Neural cell (in vitro differentiated cells): ENCODE results near the gene OXER1. TPM values are rescaled to one million over a fixed set of nuclear protein-coding genes. Genes with fewer than 3 reads are reported as not detected.

Experiments
- H2AFZ ChIP-seq: fragments of 200-600, 300-800 bp; sonication (generic), shearing (Covaris generic); 2 replicates; pipeline ENCODE4 v1.6.0; 2014; ENCODE audit warnings: low read depth, mild to moderate bottlenecking, antibody characterized with exemption, low read length, moderate library complexity
- H3F3A ChIP-seq: fragments of 200-600 bp; shearing (Covaris generic); 2 replicates; pipeline ENCODE4 v1.6.1; 2016; ENCODE audit warnings: mild to moderate bottlenecking, moderate library complexity, mixed read lengths, antibody characterized with exemption, low read length; ENCODE audit not compliant: insufficient read depth, poor library complexity, severe bottlenecking
- H3K27ac ChIP-seq: fragments of 200-600, 300-800 bp; sonication (generic), shearing (Covaris generic); 2 replicates; pipeline ENCODE4 v1.5.1; 2014; ENCODE audit warnings: mild to moderate bottlenecking, low read length, moderate library complexity
- H3K27me3 ChIP-seq: fragments of 300-800, 200-600 bp; sonication (generic), shearing (Covaris generic); 2 replicates; pipeline ENCODE4 v1.6.0; 2014; ENCODE audit warnings: mild to moderate bottlenecking, low read depth, low read length, moderate library complexity; ENCODE audit not compliant: insufficient read depth
- H3K36me3 ChIP-seq: fragments of 300-800, 200-600 bp; sonication (generic), shearing (Covaris generic); 2 replicates; pipeline ENCODE4 v1.5.1; 2014; ENCODE audit warnings: mild to moderate bottlenecking, antibody characterized with exemption, low read length, moderate library complexity; ENCODE audit not compliant: insufficient read depth
- H3K4me2 ChIP-seq: fragments of 300-800, 200-600 bp; sonication (generic), shearing (Covaris generic); 2 replicates; pipeline ENCODE4 v1.6.0; 2014; ENCODE audit warnings: mild to moderate bottlenecking, low read length
- H3K4me3 ChIP-seq: fragments of 300-800, 200-600 bp; sonication (generic), shearing (Covaris generic); 2 replicates; pipeline ENCODE4 v1.5.1; 2014; ENCODE audit warnings: mild to moderate bottlenecking, low read length, moderate library complexity
- H3K79me2 ChIP-seq: fragments of 200-600 bp; shearing (Covaris generic); replicated peaks from 2 replicates; pipeline ENCODE4 v1.6.0; 2014; ENCODE audit warnings: mild to moderate bottlenecking, low read length, moderate library complexity; ENCODE audit not compliant: insufficient read depth
- H3K9ac ChIP-seq: fragments of 300-800, 200-600 bp; sonication (generic), shearing (Covaris generic); 2 replicates; pipeline ENCODE4 v1.6.1; 2016; ENCODE audit warnings: mild to moderate bottlenecking, low read length, mixed read lengths
- H3K9me2 ChIP-seq: fragments of 200-600 bp; shearing (Covaris generic); 2 replicates; pipeline ENCODE4 v1.6.1; 2016; ENCODE audit warnings: mild to moderate bottlenecking, low read length, mixed read lengths; ENCODE audit not compliant: insufficient read depth
- H3K9me3 ChIP-seq: fragments of 200-600, 300-800 bp; sonication (generic), shearing (Covaris generic); 2 replicates; pipeline ENCODE4 v1.6.1; 2016; ENCODE audit warnings: mild to moderate bottlenecking, mixed run types, low read length, moderate library complexity, mixed read lengths
- H4K20me1 ChIP-seq: fragments of 200-600 bp; shearing (Covaris generic); 2 replicates; pipeline ENCODE4 v1.6.1; 2016; ENCODE audit warnings: mild to moderate bottlenecking, mixed run types; ENCODE audit not compliant: insufficient read depth
- EP300 ChIP-seq: fragments of 450-650 bp; conservative IDR thresholded peaks from 2 replicates; pipeline ENCODE4 v1.6.1; 2014; ENCODE audit warnings: antibody characterized with exemption, mild to moderate bottlenecking, moderate library complexity; ENCODE audit not compliant: poor library complexity, severe bottlenecking
- EZH2 ChIP-seq: fragments of 200-600, 300-800 bp; shearing (Covaris generic), sonication (generic); IDR thresholded peaks from 2 replicates; pipeline ENCODE4 v1.6.1; 2014; ENCODE audit warnings: antibody characterized with exemption, low read length, borderline replicate concordance, mild to moderate bottlenecking; ENCODE audit not compliant: insufficient read depth, poor library complexity, severe bottlenecking
- MXI1 ChIP-seq: fragments of 450-650 bp; conservative IDR thresholded peaks from 2 replicates; pipeline ENCODE4 v1.6.1; 2014; ENCODE audit warnings: antibody characterized with exemption, mild to moderate bottlenecking; ENCODE audit not compliant: poor library complexity, severe bottlenecking
- POLR2AphosphoS5 ChIP-seq: IDR thresholded peaks from 2 replicates; pipeline ENCODE4 v1.6.1; 2012
- RAD21 ChIP-seq: fragments of 450-650 bp; conservative IDR thresholded peaks from 2 replicates; pipeline ENCODE4 v1.6.1; 2014; ENCODE audit warnings: antibody characterized with exemption, mild to moderate bottlenecking, moderate library complexity
- SMC3 ChIP-seq: fragments of 450-650 bp; conservative IDR thresholded peaks from 2 replicates; pipeline ENCODE4 v1.6.1; 2014; ENCODE audit warnings: antibody characterized with exemption, mild to moderate bottlenecking, moderate library complexity; ENCODE audit not compliant: poor library complexity
- TAF1 ChIP-seq: IDR thresholded peaks from 2 replicates; pipeline ENCODE4 v1.6.1; 2012; ENCODE audit warnings: low read depth
- polyA plus RNA-seq: library from polyadenylated mRNA; depleted of rRNA; stranded (reverse); fragments of >200 nt; gene quantifications from 2 replicates; pipeline ENCODE4 v1.2.3, GENCODE V29; 2014
- TF ChIP-seq, protein P1 (sequence below): fragments of 450-650 bp; IDR thresholded peaks from 2 replicates; pipeline ENCODE4 v1.5.1; 2014; ENCODE audit warnings: antibody characterized with exemption, mild to moderate bottlenecking, moderate library complexity; ENCODE audit not compliant: poor library complexity, severe bottlenecking
- TF ChIP-seq, protein P2 (sequence below): IDR thresholded peaks from 2 replicates; pipeline ENCODE4 v1.6.1; 2012; ENCODE audit warnings: borderline replicate concordance

Gene OXER1
- polyA plus RNA-seq, 1 donor from 2014 or later: not detected

DNA sequence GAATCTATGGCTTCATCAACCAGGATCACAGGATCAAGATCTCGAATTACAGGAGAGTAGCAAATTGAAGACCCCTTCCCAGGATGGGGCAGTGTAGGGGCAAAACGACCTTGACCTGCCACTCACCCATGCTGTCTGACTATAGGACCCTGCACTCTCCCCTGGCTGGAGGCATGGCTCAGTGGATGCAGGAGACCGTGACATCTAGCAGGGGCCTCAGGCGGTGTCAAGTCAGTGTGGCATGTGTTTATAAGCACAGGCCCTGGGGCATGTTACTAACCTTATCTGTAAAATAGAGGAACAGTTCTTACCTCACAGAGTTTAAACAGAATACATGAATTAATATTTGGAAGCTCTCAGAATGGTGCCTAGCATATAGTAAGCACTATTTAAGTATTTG, 24.9 kb upstream of the OXER1 start:
- no peaks in the 10 kb centered on the region for H3K9me2 ChIP-seq
- no peak overlapping the region for H3K27ac ChIP-seq
- H3K79me2 ChIP-seq: no peaks in the 10 kb centered on the region
- no peaks in the 10 kb centered on the region for H4K20me1 ChIP-seq
- no peaks in the 10 kb centered on the region for H3F3A ChIP-seq
- no peak overlapping the region for H2AFZ ChIP-seq
- no peaks in the 10 kb centered on the region for H3K36me3 ChIP-seq
- H3K4me2 ChIP-seq: no peak overlapping the region
- H3K9me3 ChIP-seq: no peaks in the 10 kb centered on the region
- TF ChIP-seq SMC3 (no peak), EP300 (no peak), EZH2 (no peak), TAF1 (no peak), RAD21 (no peak), POLR2AphosphoS5 (no peak), MXI1 (no peak)
- TF ChIP-seq, protein P1, sequence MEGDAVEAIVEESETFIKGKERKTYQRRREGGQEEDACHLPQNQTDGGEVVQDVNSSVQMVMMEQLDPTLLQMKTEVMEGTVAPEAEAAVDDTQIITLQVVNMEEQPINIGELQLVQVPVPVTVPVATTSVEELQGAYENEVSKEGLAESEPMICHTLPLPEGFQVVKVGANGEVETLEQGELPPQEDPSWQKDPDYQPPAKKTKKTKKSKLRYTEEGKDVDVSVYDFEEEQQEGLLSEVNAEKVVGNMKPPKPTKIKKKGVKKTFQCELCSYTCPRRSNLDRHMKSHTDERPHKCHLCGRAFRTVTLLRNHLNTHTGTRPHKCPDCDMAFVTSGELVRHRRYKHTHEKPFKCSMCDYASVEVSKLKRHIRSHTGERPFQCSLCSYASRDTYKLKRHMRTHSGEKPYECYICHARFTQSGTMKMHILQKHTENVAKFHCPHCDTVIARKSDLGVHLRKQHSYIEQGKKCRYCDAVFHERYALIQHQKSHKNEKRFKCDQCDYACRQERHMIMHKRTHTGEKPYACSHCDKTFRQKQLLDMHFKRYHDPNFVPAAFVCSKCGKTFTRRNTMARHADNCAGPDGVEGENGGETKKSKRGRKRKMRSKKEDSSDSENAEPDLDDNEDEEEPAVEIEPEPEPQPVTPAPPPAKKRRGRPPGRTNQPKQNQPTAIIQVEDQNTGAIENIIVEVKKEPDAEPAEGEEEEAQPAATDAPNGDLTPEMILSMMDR: no peak
- TF ChIP-seq, protein P2, sequence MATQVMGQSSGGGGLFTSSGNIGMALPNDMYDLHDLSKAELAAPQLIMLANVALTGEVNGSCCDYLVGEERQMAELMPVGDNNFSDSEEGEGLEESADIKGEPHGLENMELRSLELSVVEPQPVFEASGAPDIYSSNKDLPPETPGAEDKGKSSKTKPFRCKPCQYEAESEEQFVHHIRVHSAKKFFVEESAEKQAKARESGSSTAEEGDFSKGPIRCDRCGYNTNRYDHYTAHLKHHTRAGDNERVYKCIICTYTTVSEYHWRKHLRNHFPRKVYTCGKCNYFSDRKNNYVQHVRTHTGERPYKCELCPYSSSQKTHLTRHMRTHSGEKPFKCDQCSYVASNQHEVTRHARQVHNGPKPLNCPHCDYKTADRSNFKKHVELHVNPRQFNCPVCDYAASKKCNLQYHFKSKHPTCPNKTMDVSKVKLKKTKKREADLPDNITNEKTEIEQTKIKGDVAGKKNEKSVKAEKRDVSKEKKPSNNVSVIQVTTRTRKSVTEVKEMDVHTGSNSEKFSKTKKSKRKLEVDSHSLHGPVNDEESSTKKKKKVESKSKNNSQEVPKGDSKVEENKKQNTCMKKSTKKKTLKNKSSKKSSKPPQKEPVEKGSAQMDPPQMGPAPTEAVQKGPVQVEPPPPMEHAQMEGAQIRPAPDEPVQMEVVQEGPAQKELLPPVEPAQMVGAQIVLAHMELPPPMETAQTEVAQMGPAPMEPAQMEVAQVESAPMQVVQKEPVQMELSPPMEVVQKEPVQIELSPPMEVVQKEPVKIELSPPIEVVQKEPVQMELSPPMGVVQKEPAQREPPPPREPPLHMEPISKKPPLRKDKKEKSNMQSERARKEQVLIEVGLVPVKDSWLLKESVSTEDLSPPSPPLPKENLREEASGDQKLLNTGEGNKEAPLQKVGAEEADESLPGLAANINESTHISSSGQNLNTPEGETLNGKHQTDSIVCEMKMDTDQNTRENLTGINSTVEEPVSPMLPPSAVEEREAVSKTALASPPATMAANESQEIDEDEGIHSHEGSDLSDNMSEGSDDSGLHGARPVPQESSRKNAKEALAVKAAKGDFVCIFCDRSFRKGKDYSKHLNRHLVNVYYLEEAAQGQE: no peak
- H3K4me3 ChIP-seq: no peak overlapping the region
- H3K27me3 ChIP-seq: peaks cover 30% of the 10 kb centered on the region
- H3K9ac ChIP-seq: no peak overlapping the region

DNA sequence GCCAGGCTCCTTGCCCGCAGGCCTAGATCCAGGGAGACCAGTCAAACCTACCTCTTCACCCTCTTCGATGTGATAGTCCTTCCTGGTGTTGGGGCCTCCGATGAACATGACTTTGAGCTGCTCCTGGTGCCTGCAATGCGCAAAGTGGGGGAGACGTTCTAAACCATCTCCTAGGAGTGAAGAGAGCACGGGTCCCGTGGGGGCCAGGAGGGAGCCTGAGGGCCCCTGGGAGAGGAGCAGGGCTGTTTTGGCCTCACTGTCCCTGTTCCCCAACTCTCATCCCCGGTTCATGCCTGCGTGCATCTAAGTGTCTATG, 24.5 kb upstream of the OXER1 start:
- Histone ChIP-seq H3K4me2 (no peak overlapping the region), H3K9me3 (no peaks in the 10 kb centered on the region), H3K9ac (no peak overlapping the region), H3K9me2 (no peaks in the 10 kb centered on the region), H3K4me3 (no peak overlapping the region), H3K79me2 (no peaks in the 10 kb centered on the region), H3K36me3 (no peaks in the 10 kb centered on the region), H3K27me3 (peaks cover 25% of the 10 kb centered on the region), H3F3A (no peaks in the 10 kb centered on the region), H4K20me1 (no peaks in the 10 kb centered on the region), H2AFZ (no peak overlapping the region), H3K27ac (no peak overlapping the region)
- TF ChIP-seq POLR2AphosphoS5 (no peak), TAF1 (no peak), MXI1 (no peak), SMC3 (no peak), EZH2 (no peak), RAD21 (no peak), EP300 (no peak)
- TF ChIP-seq, protein P1: no peak
- TF ChIP-seq, protein P2: no peak
